NCI-H2227 treated with DMSO at 0.1 percent for 48 hours (cell line): ENCODE results near the gene KIR2DL1.
"Not testable (repeated sequence)": the region's sequence is repeated elsewhere in the genome, so short reads cannot be mapped to it uniquely, and the experiment has no call there.

Source experiments
- DNase-seq: peaks from one replicate; lab custom pipeline; 2025; lab: John Stamatoyannopoulos, UW

KIR2DL1 gene

GRCh38 chr19:54769646-54770045 lies at the start of gene KIR2DL1:
KIR2DL1 (plus strand) TSS chr19:54769793; CDS start chr19:54769851, 58 bp downstream.
- not testable (repeated sequence) for DNase-seq

- no peak for DNase-seq
Observed at GRCh38 chr19:54724142-54724541, 45.5 kb upstream of the KIR2DL1 start, which contains the start of gene KIR3DL3. KIR3DL3 (plus strand) TSS chr19:54724442; CDS start chr19:54724497, 55 bp downstream.

DNA sequence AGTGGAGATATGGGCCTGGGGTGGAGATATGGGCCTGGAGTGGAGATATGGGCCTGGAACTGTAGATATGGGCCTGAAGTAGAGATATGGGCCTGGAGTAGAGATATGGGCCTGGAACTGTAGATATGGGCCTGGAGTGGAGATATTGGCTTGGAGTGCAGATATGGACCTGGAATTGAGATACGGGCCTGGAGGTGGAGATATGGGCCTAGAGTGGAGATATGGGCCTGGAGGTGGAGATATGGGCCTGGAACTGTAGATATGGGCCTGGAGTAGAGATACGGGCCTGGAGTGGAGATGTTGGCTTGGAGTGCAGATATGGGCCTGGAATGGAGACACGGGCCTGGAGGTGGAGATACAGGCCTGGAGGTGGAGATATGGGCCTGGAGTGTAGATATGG lies 44.9 kb upstream of the KIR2DL1 start:
- no peak for DNase-seq

- DNase-seq, result no peak
Observed at GRCh38 chr19:54725321-54725720, 44.3 kb upstream of the KIR2DL1 start.

GRCh38 chr19:54727562-54727961 lies 42.0 kb upstream of the KIR2DL1 start:
- DNase-seq, result no peak

DNA sequence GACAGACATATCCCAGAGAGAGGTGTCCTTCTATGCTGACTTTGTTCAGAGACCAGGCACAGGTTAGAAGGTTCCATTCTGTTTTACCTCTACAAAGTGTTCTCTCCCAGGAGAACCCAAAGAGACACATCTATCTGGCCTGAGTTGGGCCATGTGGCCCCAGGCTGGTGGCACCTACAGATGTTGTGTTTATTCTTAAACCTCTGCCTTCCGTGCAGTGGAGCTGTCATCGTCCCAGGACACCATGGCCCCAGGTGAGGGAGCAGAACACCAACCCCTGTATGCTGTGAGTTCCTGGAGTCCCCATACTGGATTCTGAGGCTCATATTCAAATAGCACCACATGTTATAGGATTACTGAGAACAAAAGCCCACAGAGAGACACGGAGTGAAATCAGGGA lies 41.4 kb upstream of the KIR2DL1 start:
- no peak for DNase-seq

- no peak for DNase-seq
Observed at GRCh38 chr19:54729416-54730188, 40.0 kb upstream of the KIR2DL1 start.

- no peak for DNase-seq
Observed at GRCh38 chr19:54731191-54731590, 38.4 kb upstream of the KIR2DL1 start.

GRCh38 chr19:54738306-54738705 lies 31.3 kb upstream of the KIR2DL1 start, which contains the start of gene KIR2DL3:
KIR2DL3 (plus strand) TSS chr19:54738513; CDS start chr19:54738546, 33 bp downstream.
- not testable (repeated sequence) for DNase-seq

DNA sequence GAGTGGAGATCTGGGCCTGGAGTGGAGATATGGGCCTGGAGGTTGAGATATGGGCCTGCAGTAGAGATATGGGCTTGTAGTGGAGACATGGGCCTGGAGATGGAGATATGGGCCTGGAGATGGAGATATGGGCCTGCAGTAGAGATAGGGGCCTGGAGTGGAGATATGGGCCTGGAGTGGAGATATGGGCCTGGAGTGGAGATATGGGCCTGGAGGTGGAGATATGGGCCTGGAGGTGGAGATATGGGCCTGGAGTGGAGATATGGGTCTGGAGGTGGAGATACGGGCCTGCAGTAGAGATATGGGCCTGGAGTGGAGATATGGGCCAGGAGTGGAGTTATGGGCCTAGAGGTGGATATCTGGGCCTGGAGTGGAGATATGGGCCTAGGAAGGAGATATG lies 30.9 kb upstream of the KIR2DL1 start:
- no peak for DNase-seq

- no peak for DNase-seq
Observed at GRCh38 chr19:54739587-54740497, 29.8 kb upstream of the KIR2DL1 start.

DNA sequence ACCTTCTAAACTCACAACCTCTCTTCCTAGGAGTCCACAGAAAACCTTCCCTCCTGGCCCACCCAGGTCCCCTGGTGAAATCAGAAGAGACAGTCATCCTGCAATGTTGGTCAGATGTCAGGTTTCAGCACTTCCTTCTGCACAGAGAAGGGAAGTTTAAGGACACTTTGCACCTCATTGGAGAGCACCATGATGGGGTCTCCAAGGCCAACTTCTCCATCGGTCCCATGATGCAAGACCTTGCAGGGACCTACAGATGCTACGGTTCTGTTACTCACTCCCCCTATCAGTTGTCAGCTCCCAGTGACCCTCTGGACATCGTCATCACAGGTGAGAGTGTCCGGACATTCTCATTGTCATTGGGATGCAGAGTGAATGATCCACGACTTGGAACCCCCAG lies 27.6 kb upstream of the KIR2DL1 start:
- not testable (repeated sequence) for DNase-seq

DNA sequence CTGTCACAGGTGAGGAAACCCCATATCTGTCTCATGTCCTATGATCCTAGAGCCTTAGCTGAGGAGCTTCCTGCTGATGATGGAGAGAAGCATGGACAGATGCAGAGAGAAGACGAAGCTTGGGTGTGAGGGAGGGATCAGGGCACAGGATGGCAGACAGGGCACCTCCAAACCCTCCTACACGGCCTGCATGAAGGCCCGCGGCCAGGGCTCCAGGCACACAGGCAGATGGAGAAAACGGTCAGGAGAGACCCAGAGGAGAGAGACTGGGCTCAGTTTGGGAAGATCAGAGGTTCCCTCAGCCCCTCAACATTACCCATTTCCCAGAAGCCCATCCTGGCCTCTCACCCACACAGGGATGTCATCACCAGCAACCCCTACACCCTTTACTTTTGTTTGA lies 25.5 kb upstream of the KIR2DL1 start:
- not testable (repeated sequence) for DNase-seq

DNA sequence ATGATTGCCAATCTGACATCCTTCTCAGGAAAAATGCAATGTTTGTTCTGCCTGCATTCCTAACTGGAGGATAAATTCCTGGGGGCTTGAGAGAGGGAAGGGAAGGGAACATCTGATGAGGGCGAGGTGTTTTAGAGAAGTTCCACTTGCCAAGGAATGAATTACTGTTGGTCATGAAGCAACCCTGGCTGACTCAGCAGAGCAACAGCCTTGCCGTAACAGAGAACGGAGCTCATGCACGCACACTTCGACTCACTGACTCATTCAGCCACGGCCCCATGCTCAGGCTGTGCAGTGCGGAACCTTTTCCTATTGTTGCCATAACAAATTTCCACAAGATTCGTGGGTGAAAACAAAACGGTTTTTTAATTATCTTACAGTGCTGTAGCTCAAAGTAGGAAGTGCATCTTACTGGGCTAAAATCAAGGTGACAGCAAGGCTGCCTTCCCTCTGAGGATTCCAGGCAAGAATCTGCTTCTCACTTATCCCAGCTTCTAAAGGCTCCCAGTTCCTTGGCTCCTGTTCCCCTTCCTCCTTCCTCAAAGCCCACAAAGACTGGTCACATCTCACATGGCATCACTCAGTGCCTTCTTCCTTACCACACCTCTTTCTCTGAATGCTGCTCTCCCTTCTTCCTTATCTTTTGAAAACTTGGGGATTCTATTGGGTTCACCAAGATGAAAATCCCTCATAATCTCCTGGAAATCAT lies 21.8 kb upstream of the KIR2DL1 start:
- not testable (repeated sequence) for DNase-seq

- not testable (repeated sequence) for DNase-seq
Observed at GRCh38 chr19:54750276-54750675, 19.3 kb upstream of the KIR2DL1 start.

GRCh38 chr19:54756204-54757110 lies 13.1 kb upstream of the KIR2DL1 start:
- DNase-seq, result not testable (repeated sequence)

GRCh38 chr19:54758577-54758976 lies 11.0 kb upstream of the KIR2DL1 start:
- DNase-seq, result not testable (repeated sequence)

- DNase-seq, result not testable (repeated sequence)
Observed at GRCh38 chr19:54764219-54764618, 5.4 kb upstream of the KIR2DL1 start.

DNA sequence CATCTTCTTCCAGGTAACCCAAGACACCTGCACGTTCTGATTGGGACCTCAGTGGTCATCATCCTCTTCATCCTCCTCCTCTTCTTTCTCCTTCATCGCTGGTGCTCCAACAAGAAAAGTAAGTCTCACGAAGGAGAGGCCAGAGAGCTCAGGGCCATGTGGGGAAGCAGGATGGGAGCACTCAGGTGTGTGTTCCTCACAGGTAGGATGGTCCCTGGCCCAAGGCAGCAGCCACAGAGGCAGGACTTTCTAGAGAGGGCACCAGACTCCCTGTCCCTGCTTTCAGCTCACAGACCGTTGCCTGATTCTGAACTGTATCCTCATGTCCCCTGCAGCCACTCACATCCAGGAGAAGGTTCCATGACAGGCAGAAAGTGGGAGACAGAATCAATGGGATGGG lies 3.1 kb upstream of the KIR2DL1 start:
- not testable (repeated sequence) for DNase-seq

DNA sequence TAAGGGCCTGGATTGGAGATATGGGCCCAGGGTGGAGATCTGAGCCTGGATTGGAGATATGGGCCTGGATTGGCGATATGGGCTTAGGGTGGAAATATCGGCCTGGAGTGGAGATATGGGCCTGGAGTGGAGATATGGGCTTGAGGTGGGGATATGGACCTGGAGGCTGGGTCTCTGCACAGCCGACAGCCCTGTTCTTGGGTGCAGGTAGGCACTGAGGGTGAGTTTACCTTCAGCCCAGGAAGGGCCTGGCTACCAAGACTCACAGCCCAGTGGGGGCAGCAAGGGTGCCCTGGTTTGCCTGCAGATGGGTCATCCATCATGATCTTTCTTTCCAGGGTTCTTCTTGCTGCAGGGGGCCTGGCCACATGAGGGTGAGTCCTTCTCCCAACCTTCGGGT lies 918 bp downstream of the KIR2DL1 start:
- not testable (repeated sequence) for DNase-seq
